Measurements from ENCODE around the gene PDXK. TPM values are rescaled to one million over a fixed set of nuclear protein-coding genes. Genes with fewer than 3 reads are reported as not detected.

Gene PDXK
- total and polyA plus RNA-seq, 9 of the 15 experiments (the other 6 are each of a cell fraction or from before 2014, with no cell fraction given) = 5.6 to 162 (median 76.5) TPM

GRCh38 chr21:43810505-43811261 is 91.8 kb downstream of the PDXK start (continued):
- TF ChIP-seq ZMIZ1 (IDR thresholded peaks at IDR 0.05; ENCODE audit: low read depth in 2 of 2, low read length in 2 of 2) (no peak), IRF9 (tag; IDR thresholded peaks at IDR 0.05) (no peak), SRSF9 (IDR thresholded peaks at IDR 0.05; ENCODE audit: borderline replicate concordance, low read depth, low read length) (no peak), EWSR1 (IDR thresholded peaks at IDR 0.05; ENCODE audit: borderline replicate concordance, low read depth, partially characterized antibody) (no peak), MEF2A (IDR thresholded peaks at IDR 0.05; ENCODE audit: control insufficient read depth, low read depth, low read length) (no peak), TCF15 (CRISPR knock-in tag; IDR thresholded peaks at IDR 0.05) (no peak), ZNF124 (CRISPR knock-in tag; IDR thresholded peaks at IDR 0.05) (no peak; the same call in 1 of the 2 replicates), E4F1 (CRISPR knock-in tag; IDR thresholded peaks at IDR 0.05; ENCODE audit: borderline replicate concordance) (no peak), CEBPB (tag; IDR thresholded peaks at IDR 0.05) (no peak), ILK (tag; IDR thresholded peaks at IDR 0.05; ENCODE audit: borderline replicate concordance, low read depth) (no peak), ZNF511 (CRISPR knock-in tag; IDR thresholded peaks at IDR 0.05) (0 out of 2 replicates have a peak, but pooled peaks have one; percentile 30), PHF21A (IDR thresholded peaks at IDR 0.05; ENCODE audit: borderline replicate concordance, low read depth) (no peak), ZFP30 (CRISPR knock-in tag; IDR thresholded peaks at IDR 0.05; ENCODE audit: borderline replicate concordance) (no peak), U2AF1 (optimal IDR thresholded peaks at IDR 0.05; ENCODE audit: low read depth, low read length) (no peak), EGR1 (conservative IDR thresholded peaks at IDR 0.05) (peak; percentile 17; the same call in 1 of the 2 replicates), JUND (IDR thresholded peaks at IDR 0.05; ENCODE audit: borderline replicate concordance, low read depth, low read length) (peak; percentile 59), JUND (tag; IDR thresholded peaks at IDR 0.05; ENCODE audit: borderline replicate concordance, low read depth, low read length) (no peak; the same call in 2 of the 3 replicates)

Data from K562 (cell line).